MG63 (cell line): Measurements from ENCODE around the gene RHOBTB1. TPM values are rescaled to one million over a fixed set of nuclear protein-coding genes. Genes with fewer than 3 reads are reported as not detected.
"Not testable (repeated sequence)": the region's sequence is repeated elsewhere in the genome, so short reads cannot be mapped to it uniquely, and the experiment has no call there.

Experiments used
- DNase-seq: peaks from one replicate; pipeline ENCODE4 v3.0.0-alpha.2; 2020
- H3K27me3 ChIP-seq: fragments of 250-450 bp; sonication (Bioruptor Pico); 2 replicates; pipeline ENCODE4 v1.5.1; 2020; ENCODE audit warnings: mild to moderate bottlenecking, moderate library complexity
- H3K36me3 ChIP-seq: fragments of 250-450 bp; sonication (Bioruptor Pico); 2 replicates; pipeline ENCODE4 v1.5.1; 2020; ENCODE audit warnings: mild to moderate bottlenecking, moderate library complexity
- H3K4me3 ChIP-seq: fragments of 250-450 bp; sonication (Bioruptor Pico); 2 replicates; pipeline ENCODE4 v1.5.1; 2020; ENCODE audit warnings: mild to moderate bottlenecking, moderate library complexity
- H3K9me3 ChIP-seq: fragments of 250-450 bp; sonication (Bioruptor Pico); 2 replicates; pipeline ENCODE4 v1.5.1; 2020; ENCODE audit warnings: mild to moderate bottlenecking, moderate library complexity
- total RNA-seq: library from RNA; depleted of rRNA; stranded (reverse); fragments of >200 nt; shearing (Covaris generic); gene quantifications from 2 replicates; pipeline ENCODE4 v1.2.3, GENCODE V29; 2014; ENCODE audit warnings: low replicate concordance

The RHOBTB1 gene
- total RNA-seq, 1 experiment from 2014 or later: 13.9 TPM

GRCh38 chr10:60921633-60922032 lies 22.4 kb downstream of the RHOBTB1 start:
- Histone ChIP-seq H3K4me3 (no peak overlapping the region), H3K27me3 (no peaks in the 10 kb centered on the region), H3K9me3 (peaks cover 9% of the 10 kb centered on the region), H3K36me3 (no peaks in the 10 kb centered on the region)
- DNase-seq: no peak

GRCh38 chr10:60920479-60920878 lies 23.5 kb downstream of the RHOBTB1 start:
- no peak for DNase-seq
- no peak overlapping the region for H3K4me3 ChIP-seq
- H3K27me3 ChIP-seq: no peaks in the 10 kb centered on the region
- H3K36me3 ChIP-seq: no peaks in the 10 kb centered on the region
- peaks cover 9% of the 10 kb centered on the region for H3K9me3 ChIP-seq

- Histone ChIP-seq H3K36me3 (no peaks in the 10 kb centered on the region), H3K4me3 (no peak overlapping the region), H3K9me3 (0 out of 2 replicates have a peak, but pooled peaks cover 2% of the 10 kb centered on the region), H3K27me3 (no peaks in the 10 kb centered on the region)
- DNase-seq: no peak
Measured at GRCh38 chr10:60919551-60919950, 24.4 kb downstream of the RHOBTB1 start.

DNA sequence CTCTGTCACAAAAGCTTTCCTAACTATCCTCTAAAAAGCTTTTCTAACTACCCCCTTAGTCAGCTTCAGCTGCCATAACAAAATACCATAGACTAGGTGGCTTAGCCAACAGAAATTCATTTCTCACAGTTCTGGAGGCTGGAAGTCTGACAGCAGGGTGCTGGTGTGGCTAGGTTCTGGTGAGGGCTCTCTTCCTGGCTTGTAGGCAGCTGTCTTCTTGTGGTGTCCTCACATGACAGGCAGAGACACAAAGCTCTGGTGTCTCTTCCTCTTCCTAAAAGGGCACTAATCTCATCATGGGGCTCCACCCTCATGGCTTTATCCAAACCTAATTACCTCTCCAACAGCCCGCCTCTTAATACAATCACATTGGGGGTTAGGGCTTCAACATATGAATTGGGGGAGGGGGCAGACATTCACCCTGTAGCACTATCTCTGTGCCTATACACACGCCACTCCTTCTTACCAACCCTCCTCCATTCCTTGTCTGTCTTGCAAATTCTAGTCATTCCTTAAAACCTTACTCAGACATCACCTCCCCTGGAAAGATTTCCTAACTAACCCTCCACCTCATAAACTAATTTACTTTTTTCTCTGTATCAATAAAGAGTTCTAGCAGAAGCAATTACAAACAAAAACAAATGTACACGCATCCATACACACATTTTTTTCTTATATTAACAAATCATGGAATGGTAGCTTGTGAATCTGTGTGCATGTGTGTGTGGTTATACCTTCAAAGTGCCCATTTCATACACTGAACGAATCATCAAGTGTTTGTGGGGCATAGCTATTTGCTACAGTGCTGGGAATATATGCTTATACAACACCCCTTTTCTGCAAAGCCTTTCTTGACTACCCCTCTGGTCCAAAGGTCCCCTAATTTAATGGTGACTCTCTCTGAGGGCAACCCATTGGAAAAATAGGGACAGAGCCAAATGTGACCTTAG lies 26.4 kb downstream of the RHOBTB1 start:
- no peaks in the 10 kb centered on the region for H3K36me3 ChIP-seq
- no peak overlapping the region for H3K4me3 ChIP-seq
- no peaks in the 10 kb centered on the region for H3K27me3 ChIP-seq
- H3K9me3 ChIP-seq: no peaks in the 10 kb centered on the region
- DNase-seq: no peak

- no peak for DNase-seq
- Histone ChIP-seq H3K27me3 (no peaks in the 10 kb centered on the region), H3K9me3 (no peaks in the 10 kb centered on the region), H3K4me3 (no peak overlapping the region), H3K36me3 (peaks cover 2% of the 10 kb centered on the region; the same call in 1 of the 2 replicates)
Measured at GRCh38 chr10:60916025-60916424, 28.0 kb downstream of the RHOBTB1 start.

GRCh38 chr10:60914690-60915141 lies 29.3 kb downstream of the RHOBTB1 start:
- peak; percentile 93 for DNase-seq
- Histone ChIP-seq H3K9me3 (no peaks in the 10 kb centered on the region), H3K4me3 (no peak overlapping the region), H3K36me3 (peaks cover 11% of the 10 kb centered on the region), H3K27me3 (no peaks in the 10 kb centered on the region)

DNA sequence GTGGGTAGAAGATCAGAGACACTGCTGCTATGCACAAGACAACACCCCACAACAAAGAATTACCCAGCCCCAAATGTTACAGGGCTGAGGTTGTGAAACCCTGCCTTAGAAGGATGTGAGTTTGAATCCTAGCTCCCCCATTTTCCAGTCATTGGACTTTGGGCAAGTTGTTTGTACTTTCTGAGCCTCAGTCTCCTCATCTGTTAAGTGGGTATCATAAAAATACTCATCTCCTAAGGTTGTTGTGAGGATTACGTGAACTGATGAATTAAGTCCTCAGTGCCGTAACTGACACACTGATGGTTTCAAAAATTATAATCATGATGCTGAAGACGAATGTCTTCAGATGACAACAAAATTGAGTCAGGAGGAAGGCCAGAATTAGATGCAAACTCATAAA lies 30.3 kb downstream of the RHOBTB1 start:
- Histone ChIP-seq H3K9me3 (no peaks in the 10 kb centered on the region), H3K36me3 (peaks cover 14% of the 10 kb centered on the region), H3K4me3 (no peak overlapping the region), H3K27me3 (no peaks in the 10 kb centered on the region)
- no peak for DNase-seq

DNA sequence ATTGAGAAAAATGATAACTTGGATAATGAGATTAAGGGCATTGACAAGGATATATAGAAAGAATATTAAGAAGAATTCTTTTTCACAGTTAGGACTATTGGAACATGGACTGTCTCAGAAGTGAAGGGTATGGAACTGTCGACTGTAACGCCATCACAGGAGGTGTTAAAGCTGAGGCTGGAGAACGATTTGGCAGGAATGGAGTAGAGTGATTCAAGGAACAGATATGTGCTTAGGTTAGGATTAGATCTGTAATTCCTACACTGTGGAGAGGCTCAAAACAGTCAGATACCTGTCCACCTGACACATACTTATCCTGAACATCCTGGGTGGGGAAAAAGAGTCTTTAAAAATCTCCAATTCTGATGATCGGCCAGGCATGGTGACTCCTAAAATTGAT lies 30.9 kb downstream of the RHOBTB1 start:
- H3K4me3 ChIP-seq: no peak overlapping the region
- H3K9me3 ChIP-seq: no peaks in the 10 kb centered on the region
- no peak for DNase-seq
- H3K36me3 ChIP-seq: peaks cover 14% of the 10 kb centered on the region
- no peaks in the 10 kb centered on the region for H3K27me3 ChIP-seq

- H3K4me3 ChIP-seq: no peak overlapping the region
- no peak for DNase-seq
- H3K27me3 ChIP-seq: no peaks in the 10 kb centered on the region
- peaks cover 23% of the 10 kb centered on the region for H3K36me3 ChIP-seq
- peaks cover 8% of the 10 kb centered on the region; the same call in 1 of the 2 replicates for H3K9me3 ChIP-seq
Measured at GRCh38 chr10:60911715-60912114, 32.3 kb downstream of the RHOBTB1 start.

DNA sequence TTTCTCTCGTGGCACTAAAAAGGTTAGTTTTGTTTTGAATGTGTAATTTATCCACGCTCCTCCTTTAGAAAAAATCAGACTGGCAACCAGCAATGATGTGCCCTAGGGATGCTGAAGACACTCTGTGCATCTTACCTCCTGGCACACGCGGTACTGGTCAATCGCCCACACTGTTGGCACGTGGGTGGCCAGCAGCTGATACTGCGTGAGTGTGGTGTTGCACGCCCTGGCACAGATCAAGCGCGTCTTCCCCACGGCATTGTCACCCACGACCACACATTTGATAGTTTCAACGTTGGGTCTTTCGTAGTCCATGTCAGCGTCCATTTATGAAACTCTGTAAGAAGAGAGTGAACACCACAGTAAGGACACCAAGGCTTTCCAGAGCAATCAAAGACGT lies 32.8 kb downstream of the RHOBTB1 start:
- no peak for DNase-seq
- H3K9me3 ChIP-seq: peaks cover 8% of the 10 kb centered on the region; the same call in 1 of the 2 replicates

DNA sequence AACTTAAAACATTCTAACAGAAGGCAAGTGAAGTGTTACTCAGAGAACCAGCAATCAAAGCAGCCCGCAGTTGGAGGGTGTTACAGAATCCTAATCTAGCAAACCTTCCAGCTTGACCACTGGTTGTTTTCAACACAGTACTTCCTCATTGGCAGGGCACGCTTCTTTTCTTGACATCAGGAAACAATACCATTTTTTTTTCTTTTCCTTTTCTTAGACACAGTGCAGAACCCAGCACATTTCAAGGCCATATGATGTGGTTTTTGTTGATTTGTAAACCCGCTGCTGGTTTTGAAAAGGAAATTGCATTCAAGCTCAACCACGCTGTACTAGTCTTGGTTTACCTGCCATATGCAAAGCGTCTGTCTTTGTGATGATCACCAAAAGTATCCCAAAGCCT lies 33.4 kb downstream of the RHOBTB1 start:
- Histone ChIP-seq H3K27me3 (no peaks in the 10 kb centered on the region), H3K9me3 (peaks cover 8% of the 10 kb centered on the region; the same call in 1 of the 2 replicates), H3K4me3 (no peak overlapping the region), H3K36me3 (peaks cover 23% of the 10 kb centered on the region)
- no peak for DNase-seq

More for the DNA sequence above, 32.8 kb downstream of the RHOBTB1 start:
- peaks cover 23% of the 10 kb centered on the region for H3K36me3 ChIP-seq
- H3K27me3 ChIP-seq: no peaks in the 10 kb centered on the region
- no peak overlapping the region for H3K4me3 ChIP-seq

DNA sequence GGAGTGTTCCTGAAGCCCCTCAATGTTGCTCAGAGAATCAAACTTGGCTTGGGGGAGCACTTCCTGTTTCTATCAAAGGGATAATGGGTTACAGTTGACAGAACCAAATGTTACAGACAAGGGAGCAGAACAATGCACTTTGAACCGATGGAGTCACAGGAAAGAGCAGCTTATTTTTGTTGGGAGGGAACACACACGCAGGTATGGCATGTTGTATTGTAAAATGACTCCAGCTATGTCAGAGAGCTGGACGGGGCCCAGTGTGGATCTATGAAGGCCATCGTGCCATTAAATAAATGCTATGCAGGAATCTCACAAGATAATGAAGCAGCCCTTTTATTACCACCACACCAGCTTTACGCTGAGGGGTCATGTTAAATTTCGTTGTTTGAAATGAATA lies 35.1 kb downstream of the RHOBTB1 start:
- peaks cover 8% of the 10 kb centered on the region; the same call in 1 of the 2 replicates for H3K9me3 ChIP-seq
- no peak for DNase-seq
- H3K4me3 ChIP-seq: no peak overlapping the region
- peaks cover 23% of the 10 kb centered on the region for H3K36me3 ChIP-seq
- no peaks in the 10 kb centered on the region for H3K27me3 ChIP-seq

DNA sequence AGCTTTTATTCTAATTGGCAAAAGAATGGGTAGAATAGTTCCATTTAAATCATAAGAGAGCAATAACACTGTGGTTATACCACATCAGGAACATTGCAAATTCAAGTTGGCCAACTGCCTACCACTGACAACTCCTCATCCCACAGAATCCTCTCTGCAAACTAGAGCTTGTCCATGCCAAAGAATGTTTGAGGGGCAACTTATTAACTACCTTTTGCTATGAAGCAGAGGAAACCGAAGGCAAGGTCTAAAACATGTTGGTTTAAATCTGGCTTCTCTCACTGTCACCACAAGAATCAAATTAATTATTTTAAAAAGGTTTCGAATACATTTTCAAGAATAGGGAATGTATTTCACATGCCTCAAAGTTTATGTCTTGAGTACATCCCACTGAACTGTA lies 36.0 kb downstream of the RHOBTB1 start:
- peaks cover 8% of the 10 kb centered on the region; the same call in 1 of the 2 replicates for H3K9me3 ChIP-seq
- H3K36me3 ChIP-seq: peaks cover 23% of the 10 kb centered on the region
- no peaks in the 10 kb centered on the region for H3K27me3 ChIP-seq
- DNase-seq: no peak
- no peak overlapping the region for H3K4me3 ChIP-seq

DNA sequence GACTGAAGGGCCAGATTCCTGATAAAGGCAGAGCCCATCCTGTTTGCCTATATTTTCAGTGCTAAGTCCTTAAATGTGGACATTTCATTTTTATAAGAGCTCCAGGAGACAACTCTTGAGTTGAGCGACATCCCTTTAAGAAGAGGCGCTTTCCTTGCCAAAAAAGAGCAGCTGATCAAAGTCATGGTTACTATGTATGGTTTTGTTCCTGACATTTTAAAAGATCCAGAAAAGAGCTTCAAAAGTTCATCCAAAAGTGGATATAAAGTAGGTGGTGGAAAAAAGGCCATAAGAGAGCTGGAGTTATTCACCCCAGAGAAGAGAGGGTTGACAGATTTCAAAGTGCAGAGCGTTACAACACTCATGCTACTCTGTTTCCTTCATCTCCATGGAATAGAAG lies 36.7 kb downstream of the RHOBTB1 start:
- Histone ChIP-seq H3K4me3 (no peak overlapping the region), H3K36me3 (peaks cover 23% of the 10 kb centered on the region), H3K9me3 (peaks cover 8% of the 10 kb centered on the region; the same call in 1 of the 2 replicates), H3K27me3 (no peaks in the 10 kb centered on the region)
- DNase-seq: no peak

DNA sequence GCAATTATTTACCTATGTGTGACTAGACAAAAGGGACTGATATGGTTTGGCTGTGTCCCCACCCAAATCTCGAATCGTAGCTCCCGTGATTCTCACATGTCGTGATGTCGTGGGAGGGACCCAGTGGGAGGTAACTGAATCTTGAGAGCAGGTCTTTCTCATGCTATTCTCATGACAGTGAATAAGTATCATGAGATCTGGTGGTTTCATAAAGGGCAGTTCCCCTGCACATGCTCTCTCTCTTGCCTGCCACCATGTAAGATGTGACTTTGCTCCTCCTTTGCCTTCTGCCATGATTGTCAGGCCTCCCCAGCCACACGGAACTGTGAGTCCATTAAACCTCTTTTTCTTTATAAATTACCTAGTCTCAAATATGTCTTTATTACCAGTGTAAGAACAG lies 37.2 kb downstream of the RHOBTB1 start:
- DNase-seq: not testable (repeated sequence)

GRCh38 chr10:60906411-60906810 lies 37.6 kb downstream of the RHOBTB1 start:
- no peak overlapping the region for H3K4me3 ChIP-seq
- peaks cover 8% of the 10 kb centered on the region; the same call in 1 of the 2 replicates for H3K9me3 ChIP-seq
- peaks cover 24% of the 10 kb centered on the region for H3K36me3 ChIP-seq
- DNase-seq: no peak
- no peaks in the 10 kb centered on the region for H3K27me3 ChIP-seq

More for the DNA sequence above, 37.2 kb downstream of the RHOBTB1 start:
- not testable (repeated sequence) for H3K27me3 ChIP-seq, H3K4me3 ChIP-seq, H3K9me3 ChIP-seq
- peaks cover 23% of the 10 kb centered on the region for H3K36me3 ChIP-seq

- no peaks in the 10 kb centered on the region for H3K27me3 ChIP-seq
- H3K4me3 ChIP-seq: no peak overlapping the region
- peak; percentile 96 for DNase-seq
- peaks cover 8% of the 10 kb centered on the region; the same call in 1 of the 2 replicates for H3K9me3 ChIP-seq
- H3K36me3 ChIP-seq: peaks cover 19% of the 10 kb centered on the region
Measured at GRCh38 chr10:60905580-60905979, 38.4 kb downstream of the RHOBTB1 start.
